Raji (cell line): ENCODE measurements around the gene POLA2.

Experiments
- POLR2A ChIP-seq: IDR thresholded peaks from 2 replicates; pipeline ENCODE4 v1.6.1; 2011; ENCODE audit warnings: low read depth, low read length, control low read depth; ENCODE audit not compliant: insufficient read depth

Gene POLA2

GRCh38 chr11:65329944-65330403, 68.2 kb downstream of the POLA2 start:
- peak; percentile 36; the same call in 1 of the 2 replicates for TF ChIP-seq POLR2A

- no peak for TF ChIP-seq POLR2A
Observed at GRCh38 chr11:65330544-65330943, 68.8 kb downstream of the POLA2 start.

GRCh38 chr11:65334696-65335295, 73.0 kb downstream of the POLA2 start:
- TF ChIP-seq POLR2A, result no peak

- no peak for TF ChIP-seq POLR2A
Observed at GRCh38 chr11:65338676-65339075, 76.9 kb downstream of the POLA2 start.

GRCh38 chr11:65340226-65340625, 78.5 kb downstream of the POLA2 start:
- TF ChIP-seq POLR2A, result no peak

- no peak for TF ChIP-seq POLR2A
Observed at GRCh38 chr11:65341856-65342255, 80.1 kb downstream of the POLA2 start.
